Transverse colon (tissue), 4 donors: Measurements from ENCODE around the gene TBX5. TPM values are rescaled to one million over a fixed set of nuclear protein-coding genes. Genes with fewer than 3 reads are reported as not detected.

Source experiments
- DNase-seq: peaks from one replicate; pipeline ENCODE4 v3.0.0-alpha.2; 2019
- H3K27ac ChIP-seq, 4 donors: fragments of 200-600 bp; sonication (generic); 2 replicates each; pipeline ENCODE4 v1.5.1; 2016 to 2018; ENCODE audit warnings: inconsistent platforms in 4 of 4
- H3K27me3 ChIP-seq: fragments of 200-600 bp; sonication (generic); 2 replicates; pipeline ENCODE4 v1.5.1; 2017; ENCODE audit warnings: inconsistent platforms
- H3K36me3 ChIP-seq, 4 donors: fragments of 200-600 bp; sonication (generic); 2 replicates each; pipeline ENCODE4 v1.5.1; 2017 to 2019; ENCODE audit warnings: inconsistent platforms in 4 of 4
- H3K4me1 ChIP-seq, 4 donors: fragments of 200-600 bp; sonication (generic); 2 replicates each; pipeline ENCODE4 v1.5.1; 2017 to 2020; ENCODE audit warnings: inconsistent platforms in 4 of 4
- H3K4me3 ChIP-seq, 4 donors: fragments of 200-600 bp; sonication (generic); 1 replicate in 1 of 4; 2 replicates in 3 of 4; pipeline versions ENCODE4 v1.5.1 to v1.6.1; 2017 to 2019; ENCODE audit warnings: inconsistent platforms in 4 of 4
- H3K9me3 ChIP-seq, 2 donors: fragments of 200-600 bp; sonication (generic); 2 replicates each; pipeline ENCODE4 v1.5.1; 2017 to 2019; ENCODE audit warnings: inconsistent platforms in 2 of 2
- CTCF ChIP-seq, 5 experiments: fragments of 200-600 bp in 3 of 5; fragments of 450-650 bp in 2 of 5; sonication (generic) in 3 of 5; IDR thresholded peaks; 1 replicate in 2 of 5; 2 replicates in 3 of 5; pipeline ENCODE4 v1.5.1; 2016 to 2017; ENCODE audit warnings: antibody characterized with exemption in 5 of 5, inconsistent platforms in 3 of 5, mild to moderate bottlenecking in 2 of 5, moderate library complexity in 1 of 5
- EP300 ChIP-seq: sonication (generic); formaldehyde crosslinking; IDR thresholded peaks from one replicate; pipeline ENCODE4 v1.6.1; 2017; ENCODE audit warnings: antibody characterized with exemption, low read depth
- POLR2A ChIP-seq: fragments of 450-650 bp; IDR thresholded peaks from one replicate; pipeline ENCODE4 v1.6.1; 2016; ENCODE audit warnings: antibody characterized with exemption, mild to moderate bottlenecking, moderate library complexity
- POLR2AphosphoS5 ChIP-seq, 3 donors: sonication (generic); formaldehyde crosslinking; IDR thresholded peaks; one replicate each; pipeline ENCODE4 v1.6.1; 2016; ENCODE audit warnings: antibody characterized with exemption in 3 of 3
- WGBS, 2 donors: methylation state at CpG; one replicate each; pipeline ENCODE4 v1.1.5; 2018; ENCODE audit warnings: low coverage in 1 of 2; 5-methylcytosine and 5-hydroxymethylcytosine counted together
- in situ Hi-C, 4 donors: fragments of 200-750 bp; cut with MboI; loops; one replicate each; pipeline versions ENCODE4 v1.15.0 to v1.15.1; 2017; ENCODE audit warnings: low sequenced_read_pairs in 3 of 4, low pct_ligation_motif_present in 1 of 4, low pct_unique_long_range_greater_than_20kb in 1 of 4
- intact Hi-C: fragments of 100-400 bp; cut with DNase I; formaldehyde crosslinking; loops from one replicate; pipeline ENCODE4 v1.15.1; 2023; ENCODE audit warnings: low total_unique reads
- total RNA-seq, 4 donors: library from RNA; depleted of rRNA; stranded (reverse); fragments of >200 nt; gene quantifications; one replicate each; pipeline ENCODE4 v1.1.0, GENCODE V29; 2016

The TBX5 gene
- not detected for total RNA-seq

DNA sequence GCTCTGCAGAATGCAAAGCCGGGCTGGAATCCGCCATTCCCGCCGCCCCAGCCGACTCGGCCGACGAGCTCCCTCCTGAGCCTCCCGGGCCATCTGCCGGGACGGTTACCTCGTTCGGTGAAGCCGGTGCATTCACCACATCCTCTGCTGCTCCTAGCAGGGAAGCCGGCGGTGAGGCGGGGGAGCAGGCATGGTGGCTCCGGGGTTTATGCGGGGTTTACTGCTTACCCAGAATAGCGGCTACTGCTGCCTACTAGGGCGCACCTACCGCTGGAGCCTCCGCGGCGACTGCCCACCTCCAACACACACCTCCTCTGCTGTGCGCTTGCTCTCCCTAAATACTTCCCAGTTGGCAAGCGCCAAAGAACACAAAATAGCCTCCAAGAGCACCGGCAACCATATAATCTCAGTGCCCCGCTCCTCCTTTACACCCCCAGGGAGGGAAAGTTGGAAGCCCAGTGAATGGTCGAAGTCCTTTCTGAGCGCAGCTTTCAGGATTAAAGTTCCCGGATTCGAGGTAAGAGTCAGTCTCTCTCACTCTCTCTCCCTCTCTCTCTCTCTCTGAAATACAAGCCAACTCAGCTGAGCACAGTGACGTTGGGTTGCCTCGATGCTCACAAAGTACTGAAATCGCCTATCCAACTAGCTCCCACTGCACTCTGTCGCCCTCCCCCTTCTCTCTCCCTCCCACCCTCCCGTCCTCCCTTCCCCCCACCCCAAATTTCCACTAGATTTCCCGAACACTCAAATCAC lies at the start of gene TBX5:
TSS of gene TBX5 (minus strand) at position 626 of the 753 bp plus-strand sequence. CDS start 2,246 bp downstream, outside the sequence.
- intact Hi-C loops (no loop called here), in situ Hi-C loops (no loop called here)
- Histone ChIP-seq H3K4me1 (peaks cover 0 to 22% (median 11%) of the 10 kb centered on the region in 4 donors), H3K36me3 (no peaks in the 10 kb centered on the region), H3K4me3 (no peak within 1 kb of the TSS), H3K27me3 (peaks cover 100% of the 10 kb centered on the region), H3K27ac (no peak within 1 kb of the TSS), H3K9me3 (no peaks in the 10 kb centered on the region)
- DNase-seq = no peak
- WGBS, 2 donors = 0 to 12% methylated on average over 3 to 39 of the region's 39 CpGs
- TF ChIP-seq EP300 (no peak), POLR2A (no peak), POLR2AphosphoS5 (IDR thresholded peaks at IDR 0.05) (no peak), CTCF (IDR thresholded peaks at IDR 0.05) (no peak)

GRCh38 chr12:114451657-114452056 lies 45.7 kb upstream of the TBX5 start:
- TF ChIP-seq POLR2A (no peak), POLR2AphosphoS5 (IDR thresholded peaks at IDR 0.05) (no peak), EP300 (no peak), CTCF (IDR thresholded peaks at IDR 0.05) (no peak)
- intact Hi-C loops (no loop called here), in situ Hi-C loops (no loop called here)
- no peaks in the 10 kb centered on the region for H3K4me1 ChIP-seq
- no peak overlapping the region for H3K4me3 ChIP-seq
- WGBS, 2 donors = 41 to 52% methylated on average over 2 of the region's 2 CpGs
- no peaks in the 10 kb centered on the region for H3K36me3 ChIP-seq
- no peak for DNase-seq
- H3K27ac ChIP-seq = no peak overlapping the region
- H3K27me3 ChIP-seq = peaks cover 84% of the 10 kb centered on the region
- H3K9me3 ChIP-seq = no peaks in the 10 kb centered on the region

GRCh38 chr12:114450515-114451300 lies 44.8 kb upstream of the TBX5 start:
- Histone ChIP-seq H3K4me1 (no peaks in the 10 kb centered on the region), H3K9me3 (no peaks in the 10 kb centered on the region), H3K27me3 (peaks cover 87% of the 10 kb centered on the region), H3K4me3 (no peak overlapping the region), H3K27ac (no peak overlapping the region), H3K36me3 (no peaks in the 10 kb centered on the region)
- WGBS, 2 donors = 3 to 11% methylated on average over 6 to 7 of the region's 7 CpGs
- no peak for DNase-seq
- TF ChIP-seq POLR2A (no peak), CTCF (IDR thresholded peaks at IDR 0.05) (no peak), EP300 (no peak), POLR2AphosphoS5 (IDR thresholded peaks at IDR 0.05) (no peak)
- in situ Hi-C loops = no loop called here
- intact Hi-C loops = no loop called here

GRCh38 chr12:114450019-114450418 lies 44.1 kb upstream of the TBX5 start:
- peaks cover 92% of the 10 kb centered on the region for H3K27me3 ChIP-seq
- no peaks in the 10 kb centered on the region for H3K9me3 ChIP-seq
- no peak overlapping the region for H3K4me3 ChIP-seq
- TF ChIP-seq POLR2AphosphoS5 (IDR thresholded peaks at IDR 0.05) (no peak), CTCF (IDR thresholded peaks at IDR 0.05) (no peak)
- WGBS, 2 donors = 3 to 9% methylated on average over 5 of the region's 5 CpGs
- DNase-seq = no peak
- no peaks in the 10 kb centered on the region for H3K4me1 ChIP-seq
- H3K27ac ChIP-seq = no peak overlapping the region
- H3K36me3 ChIP-seq = no peaks in the 10 kb centered on the region
- in situ Hi-C loops (no loop called here), intact Hi-C loops (no loop called here)
